ENCODE data around the gene COL20A1.

- TF ChIP-seq POLR2A (IDR thresholded peaks at IDR 0.05) (no peak), CTCF (IDR thresholded peaks at IDR 0.05) (no peak), POLR2AphosphoS5 (IDR thresholded peaks at IDR 0.05) (no peak), EP300 (IDR thresholded peaks at IDR 0.05) (no peak)
Observed at GRCh38 chr20:63368151-63368550, 75.2 kb downstream of the COL20A1 start.

All from stomach (tissue), 4 donors.